H1 (cell line): ENCODE measurements around the gene PIANP. TPM values are rescaled to one million over a fixed set of nuclear protein-coding genes. Genes with fewer than 3 reads are reported as not detected.

Source experiments
- CTCF ChIA-PET: fragments of 300-600 bp; sonication (Branson Sonifier 250); formaldehyde crosslinking; loops from one replicate; lab custom pipeline; 2021; ENCODE audit not compliant: partially characterized antibody; lab: Charles Lee
- POLR2A ChIA-PET: fragments of 300-600 bp; sonication (Branson Sonifier 250); formaldehyde crosslinking; loops from one replicate; lab custom pipeline; 2021; ENCODE audit warnings: inconsistent platforms; ENCODE audit not compliant: partially characterized antibody; lab: Charles Lee
- DNase-seq, 2 experiments: peaks; one replicate each; pipeline versions ENCODE4 v3.0.0 to v3.0.0-alpha.2; 2010 to 2022; ENCODE audit warnings: low spot score in 2 of 2, low read depth in 1 of 2, mixed read lengths in 1 of 2
- FAIRE-seq: peaks from 2 replicates; lab custom pipeline; 2011; peaks lifted over from hg19 to GRCh38; lab: Jason Lieb, UNC
- H2AFZ ChIP-seq: 2 replicates; pipeline ENCODE4 v1.8.1; 2012; ENCODE audit warnings: low read length, inconsistent platforms
- H2AK5ac ChIP-seq: 2 replicates; pipeline ENCODE4 v1.6.1; 2013; ENCODE audit warnings: low read depth, low read length
- H2BK120ac ChIP-seq: replicated peaks from 2 replicates; pipeline ENCODE3; 2013; ENCODE audit warnings: low read depth, low read length, inconsistent platforms
- H2BK12ac ChIP-seq: 2 replicates; pipeline ENCODE4 v1.6.1; 2013; ENCODE audit warnings: low read depth, low read length
- H2BK15ac ChIP-seq: 2 replicates; pipeline ENCODE4 v1.6.1; 2013; ENCODE audit warnings: low read length
- H2BK20ac ChIP-seq: 2 replicates; pipeline ENCODE4 v1.6.1; 2013; ENCODE audit warnings: low read length
- H2BK5ac ChIP-seq: 2 replicates; pipeline ENCODE4 v1.6.1; 2013; ENCODE audit warnings: low read depth, low read length
- H3K14ac ChIP-seq: 2 replicates; pipeline ENCODE4 v1.6.1; 2013; ENCODE audit warnings: inconsistent platforms; ENCODE audit not compliant: insufficient read length
- H3K18ac ChIP-seq: 2 replicates; pipeline ENCODE4 v1.6.1; 2013; ENCODE audit warnings: low read length; ENCODE audit errors: extremely low read depth
- H3K23ac ChIP-seq: 2 replicates; pipeline ENCODE4 v1.6.1; 2013; ENCODE audit warnings: inconsistent platforms; ENCODE audit not compliant: insufficient read length
- H3K23me2 ChIP-seq: 2 replicates; pipeline ENCODE4 v1.6.1; 2013; ENCODE audit warnings: low read depth, low read length
- H3K27ac ChIP-seq: 2 replicates; pipeline ENCODE4 v1.6.1; 2011; ENCODE audit warnings: low read depth, low read length, inconsistent platforms
- H3K27me3 ChIP-seq, 4 experiments: replicated peaks in 1 of 4; 1 replicate in 1 of 4; 2 replicates in 3 of 4; pipeline versions ENCODE4 v1.6.1 to v1.8.1; 2011 to 2013; ENCODE audit warnings: low read length in 3 of 4, mild to moderate bottlenecking in 3 of 4, inconsistent platforms in 2 of 4, mixed read lengths in 2 of 4, moderate library complexity in 1 of 4; ENCODE audit not compliant: control insufficient read depth in 3 of 4, insufficient read depth in 3 of 4; ENCODE audit errors: extremely low read depth in 1 of 4
- H3K36me3 ChIP-seq, 4 experiments: 2 replicates each; pipeline versions ENCODE4 v1.6.1 to v1.8.1; 2011 to 2013; ENCODE audit warnings: mild to moderate bottlenecking in 4 of 4, low read length in 3 of 4, moderate library complexity in 2 of 4, control low read depth in 1 of 4, inconsistent platforms in 1 of 4; ENCODE audit not compliant: insufficient read depth in 4 of 4, control insufficient read depth in 2 of 4
- H3K4ac ChIP-seq: replicated peaks from 2 replicates; pipeline ENCODE3; 2013; ENCODE audit warnings: low read length, low read depth, mixed read lengths, inconsistent platforms; ENCODE audit not compliant: insufficient read length
- H3K4me1 ChIP-seq, 4 experiments: replicated peaks in 1 of 4; 1 replicate in 1 of 4; 2 replicates in 3 of 4; pipeline versions ENCODE4 v1.6.1 to v1.8.1; 2011 to 2013; ENCODE audit warnings: low read length in 3 of 4, inconsistent platforms in 2 of 4, mixed read lengths in 1 of 4; ENCODE audit not compliant: insufficient read depth in 4 of 4, control insufficient read depth in 3 of 4
- H3K4me2 ChIP-seq, 2 experiments: 2 replicates each; pipeline versions ENCODE4 v1.6.1 to v1.8.1; 2011 to 2013; ENCODE audit warnings: low read depth in 2 of 2, low read length in 2 of 2, control low read depth in 1 of 2, inconsistent platforms in 1 of 2, mild to moderate bottlenecking in 1 of 2; ENCODE audit not compliant: insufficient read depth in 1 of 2
- H3K4me3 ChIP-seq, 4 experiments: fragments of 200-600, 300-600 bp in 1 of 4; sonication (generic), shearing (Covaris generic), sonication (Bioruptor Twin) in 1 of 4; 2 replicates each; pipeline versions ENCODE4 v1.5.1 to v1.8.1; 2011 to 2016; ENCODE audit warnings: low read length in 4 of 4, low read depth in 3 of 4, control low read depth in 2 of 4, inconsistent platforms in 2 of 4, mild to moderate bottlenecking in 2 of 4, mixed read lengths in 1 of 4, moderate library complexity in 1 of 4; ENCODE audit not compliant: insufficient read depth in 2 of 4; ENCODE audit errors: extremely low read depth in 1 of 4
- H3K56ac ChIP-seq: replicated peaks from 2 replicates; pipeline ENCODE3; 2013; ENCODE audit warnings: low read depth, mild to moderate bottlenecking, mixed read lengths, low read length, inconsistent platforms; ENCODE audit not compliant: insufficient read length
- H3K79me1 ChIP-seq: 2 replicates; pipeline ENCODE4 v1.6.1; 2013; ENCODE audit warnings: low read depth, low read length, control low read depth
- H3K79me2 ChIP-seq, 2 experiments: 2 replicates each; pipeline versions ENCODE4 v1.6.1 to v1.8.1; 2012 to 2013; ENCODE audit warnings: low read length in 2 of 2, mild to moderate bottlenecking in 2 of 2, inconsistent platforms in 1 of 2; ENCODE audit not compliant: insufficient read depth in 2 of 2, control insufficient read depth in 1 of 2
- H3K9ac ChIP-seq, 4 experiments: replicated peaks in 1 of 4; 1 replicate in 1 of 4; 2 replicates in 3 of 4; pipeline versions ENCODE4 v1.6.1 to v1.8.1; 2011 to 2013; ENCODE audit warnings: low read depth in 3 of 4, low read length in 3 of 4, control low read depth in 2 of 4, mild to moderate bottlenecking in 2 of 4, moderate library complexity in 2 of 4, inconsistent platforms in 1 of 4; ENCODE audit errors: extremely low read depth in 1 of 4
- H3K9me3 ChIP-seq, 2 experiments: 2 replicates each; pipeline versions ENCODE4 v1.6.1 to v1.8.1; 2012 to 2013; ENCODE audit warnings: mild to moderate bottlenecking in 2 of 2, moderate library complexity in 2 of 2, control low read depth in 1 of 2, inconsistent platforms in 1 of 2, low read depth in 1 of 2, low read length in 1 of 2, mixed read lengths in 1 of 2; ENCODE audit not compliant: insufficient read depth in 2 of 2
- H4K20me1 ChIP-seq, 2 experiments: replicated peaks in 1 of 2; 2 replicates each; pipeline versions ENCODE3 to v1.8.1; 2011 to 2013; ENCODE audit warnings: inconsistent platforms in 2 of 2, low read length in 2 of 2, mild to moderate bottlenecking in 1 of 2; ENCODE audit not compliant: insufficient read depth in 2 of 2, control insufficient read depth in 1 of 2
- H4K5ac ChIP-seq: 2 replicates; pipeline ENCODE4 v1.6.1; 2013; ENCODE audit warnings: low read length, low read depth, mixed read lengths, inconsistent platforms; ENCODE audit not compliant: insufficient read length
- H4K8ac ChIP-seq: 2 replicates; pipeline ENCODE4 v1.8.0; 2013; ENCODE audit warnings: mild to moderate bottlenecking, moderate library complexity, low read length, inconsistent platforms; ENCODE audit not compliant: insufficient read depth; ENCODE audit errors: extremely low read depth
- H4K91ac ChIP-seq: replicated peaks from 2 replicates; pipeline ENCODE3; 2013; ENCODE audit warnings: low read length, mixed read lengths, inconsistent platforms; ENCODE audit not compliant: insufficient read length
- CBX5 ChIP-seq: fragments of 300-800, 300-1000 bp; sonication (generic); IDR thresholded peaks from 2 replicates; pipeline ENCODE4 v1.7.1; 2016; ENCODE audit warnings: antibody characterized with exemption, low read length, low read depth
- CHD2 ChIP-seq: IDR thresholded peaks from 2 replicates; pipeline ENCODE4 v1.6.1; 2012; ENCODE audit warnings: low read length, improper control_type of control experiment
- EGR1 ChIP-seq: IDR thresholded peaks from 2 replicates; pipeline ENCODE4 v1.6.1; 2011; ENCODE audit warnings: low read depth, low read length, borderline replicate concordance
- WGBS, 2 experiments: shearing (Covaris generic) in 1 of 2; methylation state at CpG; one replicate each; pipeline versions ENCODE4 v1.1.6 to v1.1.7; 2013 to 2015; ENCODE audit warnings: low lambda C conversion rate in 2 of 2, mixed read lengths in 2 of 2, inconsistent platforms in 1 of 2, low coverage in 1 of 2, missing lambda C conversion rate in 1 of 2; ENCODE audit not compliant: insufficient replicate concordance in 2 of 2, insufficient coverage in 1 of 2, insufficient read length in 1 of 2; ENCODE audit errors: extremely low coverage in 1 of 2, missing lambda C conversion rate in 1 of 2; 5-methylcytosine and 5-hydroxymethylcytosine counted together
- polyA plus RNA-seq, 7 experiments: library from polyadenylated mRNA; depleted of rRNA in 3 of 7; stranded (reverse) in 5 of 7; unstranded in 2 of 7; fragments of >200 nt in 5 of 7; fragments of 200-250 nt in 2 of 7; gene quantifications; 1 replicate in 5 of 7; 2 replicates in 1 of 7; 4 replicates in 1 of 7; pipeline versions ENCODE4 v1.2.1 to v1.2.3, GENCODE V29; 2011 to 2013; ENCODE audit warnings: missing spikeins in 2 of 7, mixed read lengths in 2 of 7
- total RNA-seq: library from RNA; stranded (reverse); fragmentation: NEBNext Ultra II Directional; extraction: Animal tissue kit (Norgen Biotek cat#: 25700); gene quantifications from 2 replicates; pipeline ENCODE4 v1.2.1, GENCODE V29; 2021

PIANP gene
- total and polyA plus RNA-seq, 2 of the 8 experiments (the other 6 are each of a cell fraction or from before 2014, with no cell fraction given), result 6.3 to 9.8 TPM

DNA sequence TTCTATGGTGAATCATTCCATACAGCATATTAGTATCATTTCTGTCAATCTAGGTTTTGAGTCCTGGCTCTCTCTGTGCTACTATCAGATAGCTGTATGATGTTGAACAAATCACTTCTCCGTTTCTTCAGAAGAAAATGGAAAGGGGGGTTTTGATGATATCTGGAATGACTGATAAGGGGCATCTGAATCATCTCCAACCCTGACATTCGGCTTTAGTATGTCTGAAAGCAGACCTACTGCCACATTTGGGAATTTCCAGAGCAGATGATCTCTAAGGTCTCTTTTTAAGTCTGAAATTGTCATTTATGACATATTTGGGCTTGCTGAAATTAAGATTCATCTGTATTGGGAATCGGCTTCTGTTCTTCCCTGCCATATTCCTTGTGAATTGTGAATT lies 42.2 kb upstream of the PIANP start:
- no peak overlapping the region for H2AK5ac ChIP-seq
- WGBS, 2 experiments, result 89% methylated on average over 3 of the region's 3 CpGs; no CpG with 5 or more reads in 1 of the 2 experiments
- H3K56ac ChIP-seq, result no peak overlapping the region
- H3K79me1 ChIP-seq, result no peaks in the 10 kb centered on the region
- no peak overlapping the region for H3K18ac ChIP-seq
- H2BK5ac ChIP-seq, result no peak overlapping the region
- no peak overlapping the region for H3K4ac ChIP-seq
- H4K91ac ChIP-seq, result no peak overlapping the region
- no peak overlapping the region for H2AFZ ChIP-seq
- ChIA-PET CTCF (interaction anchor here (0.6 to 1.9 kb wide), 2 partner anchors 81 to 132 kb away, joined by 3 to 5 read pairs; no protein-coding TSS in a partner anchor), POLR2A (interaction anchor here (0.9 to 1.6 kb wide), 4 partner anchors 9 to 130 kb away, joined by 3 to 10 read pairs (median 4); partner anchors contain the start of genes CDCA3, MLF2 and USP5)
- H2BK120ac ChIP-seq, result no peak overlapping the region
- H3K23me2 ChIP-seq, result no peaks in the 10 kb centered on the region
- H4K20me1 ChIP-seq, result peaks cover 2 to 4% of the 10 kb centered on the region in 2 experiments
- no peak overlapping the region for H4K5ac ChIP-seq
- H3K27ac ChIP-seq, result no peak overlapping the region
- no peak for DNase-seq
- no peaks in the 10 kb centered on the region for H3K9me3 ChIP-seq
- no peak overlapping the region for H3K4me3 ChIP-seq
- H3K4me2 ChIP-seq, result no peak overlapping the region
- no peak overlapping the region for H3K14ac ChIP-seq
- H2BK20ac ChIP-seq, result no peak overlapping the region
- peaks cover 4 to 22% (median 12%) of the 10 kb centered on the region in 4 experiments for H3K36me3 ChIP-seq
- no peak overlapping the region for H2BK15ac ChIP-seq
- TF ChIP-seq CHD2 (no peak), CBX5 (no peak), EGR1 (no peak)
- no peaks in the 10 kb centered on the region for H3K79me2 ChIP-seq
- H3K9ac ChIP-seq, result no peak overlapping the region
- no peak overlapping the region for H2BK12ac ChIP-seq
- no peaks in the 10 kb centered on the region for H3K4me1 ChIP-seq
- no peaks in the 10 kb centered on the region for H3K27me3 ChIP-seq
- no peak overlapping the region for H4K8ac ChIP-seq
- no peak for FAIRE-seq
- no peak overlapping the region for H3K23ac ChIP-seq
